Mucosa of descending colon (tissue), 3 donors: ENCODE data around the gene SLC6A17. TPM values are rescaled to one million over a fixed set of nuclear protein-coding genes. Genes with fewer than 3 reads are reported as not detected.

Source experiments
- ATAC-seq: fragments of 200-7000 bp; cut with Tn5 transposase; one replicate; pipeline ENCODE4 v1.9.1; 2020; ENCODE audit warnings: mild to moderate bottlenecking, moderate library complexity
- DNase-seq, 3 donors: peaks; one replicate each; pipeline ENCODE4 v3.0.0-alpha.2; 2020
- H3K36me3 ChIP-seq: fragments of 200-600 bp; one replicate; pipeline ENCODE4 v1.8.0; 2021; ENCODE audit warnings: low read depth, mild to moderate bottlenecking
- H3K4me1 ChIP-seq: fragments of 200-600 bp; one replicate; pipeline ENCODE4 v1.8.0; 2021; ENCODE audit warnings: low read depth, mild to moderate bottlenecking
- H3K4me3 ChIP-seq: fragments of 200-600 bp; one replicate; pipeline ENCODE4 v1.8.0; 2021; ENCODE audit warnings: mild to moderate bottlenecking
- H3K9me3 ChIP-seq: fragments of 200-600 bp; one replicate; pipeline ENCODE4 v1.8.0; 2021; ENCODE audit warnings: mild to moderate bottlenecking
- intact Hi-C, 2 donors: fragments of 100-400 bp; cut with DNase I in 1 of 2; cut with micrococcal nuclease in 1 of 2; formaldehyde crosslinking; loops; one replicate each; pipeline versions ENCODE4 v1.11.0 to v1.11.1; 2022; cut with DNase I, micrococcal nuclease
- total RNA-seq, 3 donors: library from RNA; stranded (reverse); fragmentation: NEBNext Ultra II Directional in 2 of 3; extraction: Animal tissue kit (Norgen Biotek cat#: 25700) in 2 of 3; gene quantifications; one replicate each; pipeline versions ENCODE4 v1.2.1 to v1.2.4, GENCODE V29; 2021 to 2023
- TF ChIP-seq, protein P1 (sequence below): fragments of 200-600 bp; IDR thresholded peaks from one replicate; pipeline ENCODE4 v1.8.0; 2022; ENCODE audit warnings: antibody characterized with exemption, mild to moderate bottlenecking
- donor health status: DM: no; HTN: no; CAD: no; lungs with moderate emphysema.
- donor health status: DM: no; HTN: no; CAD: no.
- donor health status: DM: no; HTN: yes; CAD: no.

Gene SLC6A17
- total RNA-seq, 3 donors from 2014 or later: 0.06 to 0.73 (median 0.10) TPM

GRCh38 chr1:110130113-110130591 lies 20.1 kb upstream of the SLC6A17 start:
- no peak overlapping the region for H3K4me3 ChIP-seq
- TF ChIP-seq, protein P1, sequence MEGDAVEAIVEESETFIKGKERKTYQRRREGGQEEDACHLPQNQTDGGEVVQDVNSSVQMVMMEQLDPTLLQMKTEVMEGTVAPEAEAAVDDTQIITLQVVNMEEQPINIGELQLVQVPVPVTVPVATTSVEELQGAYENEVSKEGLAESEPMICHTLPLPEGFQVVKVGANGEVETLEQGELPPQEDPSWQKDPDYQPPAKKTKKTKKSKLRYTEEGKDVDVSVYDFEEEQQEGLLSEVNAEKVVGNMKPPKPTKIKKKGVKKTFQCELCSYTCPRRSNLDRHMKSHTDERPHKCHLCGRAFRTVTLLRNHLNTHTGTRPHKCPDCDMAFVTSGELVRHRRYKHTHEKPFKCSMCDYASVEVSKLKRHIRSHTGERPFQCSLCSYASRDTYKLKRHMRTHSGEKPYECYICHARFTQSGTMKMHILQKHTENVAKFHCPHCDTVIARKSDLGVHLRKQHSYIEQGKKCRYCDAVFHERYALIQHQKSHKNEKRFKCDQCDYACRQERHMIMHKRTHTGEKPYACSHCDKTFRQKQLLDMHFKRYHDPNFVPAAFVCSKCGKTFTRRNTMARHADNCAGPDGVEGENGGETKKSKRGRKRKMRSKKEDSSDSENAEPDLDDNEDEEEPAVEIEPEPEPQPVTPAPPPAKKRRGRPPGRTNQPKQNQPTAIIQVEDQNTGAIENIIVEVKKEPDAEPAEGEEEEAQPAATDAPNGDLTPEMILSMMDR: no peak
- H3K9me3 ChIP-seq: no peaks in the 10 kb centered on the region
- intact Hi-C loops: no loop called here
- DNase-seq: no peak
- H3K4me1 ChIP-seq: no peaks in the 10 kb centered on the region
- ATAC-seq: no peak
- H3K36me3 ChIP-seq: no peaks in the 10 kb centered on the region

GRCh38 chr1:110130989-110131388 lies 19.3 kb upstream of the SLC6A17 start:
- ATAC-seq (no peak), DNase-seq (no peak)
- no peaks in the 10 kb centered on the region for H3K9me3 ChIP-seq
- no peaks in the 10 kb centered on the region for H3K36me3 ChIP-seq
- intact Hi-C loops: no loop called here
- no peaks in the 10 kb centered on the region for H3K4me1 ChIP-seq
- H3K4me3 ChIP-seq: no peak overlapping the region
- TF ChIP-seq, protein P1: no peak

DNA sequence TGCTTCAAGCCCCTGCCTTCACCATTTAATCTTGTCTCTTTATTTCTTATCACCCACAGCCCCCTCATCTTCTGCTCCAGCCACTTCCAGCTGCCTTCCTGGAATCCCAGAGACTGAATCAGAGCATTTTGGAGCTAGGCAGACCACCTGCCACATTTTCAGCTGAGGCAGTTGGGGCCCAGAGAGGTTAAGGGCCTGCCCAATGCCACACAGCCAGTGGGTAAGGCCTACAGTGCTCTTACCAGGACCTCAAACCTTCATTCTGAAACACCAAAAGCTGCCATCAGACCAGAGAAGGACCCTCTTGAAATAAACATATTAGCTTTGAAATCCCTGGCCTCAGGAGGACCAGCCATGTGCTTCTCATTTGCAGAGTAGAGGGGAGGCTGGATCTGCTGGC lies 17.6 kb upstream of the SLC6A17 start:
- TF ChIP-seq, protein P1: no peak
- no peaks in the 10 kb centered on the region for H3K36me3 ChIP-seq
- no peak for ATAC-seq
- intact Hi-C loops: no loop called here
- DNase-seq: no peak
- H3K9me3 ChIP-seq: no peaks in the 10 kb centered on the region
- H3K4me3 ChIP-seq: no peak overlapping the region
- no peaks in the 10 kb centered on the region for H3K4me1 ChIP-seq

- Histone ChIP-seq H3K4me3 (no peak overlapping the region), H3K36me3 (no peaks in the 10 kb centered on the region), H3K4me1 (no peaks in the 10 kb centered on the region), H3K9me3 (no peaks in the 10 kb centered on the region)
- intact Hi-C loops: no loop called here
- ATAC-seq (no peak), DNase-seq (no peak)
- TF ChIP-seq, protein P1: no peak
Observed at GRCh38 chr1:110133436-110133835, 16.9 kb upstream of the SLC6A17 start.

GRCh38 chr1:110134050-110134595 lies 16.2 kb upstream of the SLC6A17 start:
- intact Hi-C loops: no loop called here
- Histone ChIP-seq H3K4me3 (no peak overlapping the region), H3K36me3 (no peaks in the 10 kb centered on the region), H3K9me3 (no peaks in the 10 kb centered on the region), H3K4me1 (no peaks in the 10 kb centered on the region)
- TF ChIP-seq, protein P1: no peak
- ATAC-seq (no peak), DNase-seq (no peak)

GRCh38 chr1:110135246-110135645 lies 15.0 kb upstream of the SLC6A17 start:
- H3K4me3 ChIP-seq: no peak overlapping the region
- TF ChIP-seq, protein P1: no peak
- intact Hi-C loops: no loop called here
- no peak for ATAC-seq
- no peaks in the 10 kb centered on the region for H3K9me3 ChIP-seq
- no peaks in the 10 kb centered on the region for H3K36me3 ChIP-seq
- H3K4me1 ChIP-seq: no peaks in the 10 kb centered on the region
- no peak for DNase-seq
